Left colon (tissue), 2 donors: ENCODE data around the gene TMTC4. TPM values are rescaled to one million over a fixed set of nuclear protein-coding genes. Genes with fewer than 3 reads are reported as not detected.

Experiments used
- ATAC-seq: fragments of 200-7000 bp; cut with Tn5 transposase; one replicate; pipeline ENCODE4 v1.9.1; 2020; ENCODE audit warnings: mild to moderate bottlenecking, moderate library complexity
- DNase-seq, 2 donors: peaks; one replicate each; pipeline ENCODE4 v3.0.0-alpha.2; 2020
- intact Hi-C, 2 donors: fragments of 100-400 bp; cut with DNase I in 1 of 2; cut with micrococcal nuclease in 1 of 2; formaldehyde crosslinking; loops; one replicate each; pipeline versions ENCODE4 v1.11.2 to v1.14.0; 2022; cut with DNase I, micrococcal nuclease
- total RNA-seq, 2 donors: library from RNA; stranded (reverse); fragmentation: NEBNext Ultra II Directional; extraction: Animal tissue kit (Norgen Biotek cat#: 25700); gene quantifications; one replicate each; pipeline ENCODE4 v1.2.1, GENCODE V29; 2021
- donor health status: DM: no; HTN: no; CAD: no.
- donor health status: DM: yes; HTN: yes; CAD: no.

Gene TMTC4
- total RNA-seq, 2 donors from 2014 or later, result 15.9 to 26.1 TPM

GRCh38 chr13:100671389-100672182 is 3.0 kb downstream of the TMTC4 start:
- intact Hi-C loops, result no loop called here
- ATAC-seq (no peak), DNase-seq (no peak)

GRCh38 chr13:100668408-100668807 is 6.2 kb downstream of the TMTC4 start:
- no peak for ATAC-seq
- intact Hi-C loops, result no loop called here
- DNase-seq, result no peak

- ATAC-seq (no peak), DNase-seq (no peak)
- intact Hi-C loops, result no loop called here
Observed at GRCh38 chr13:100667894-100668293, 6.7 kb downstream of the TMTC4 start.

GRCh38 chr13:100666124-100666523 is 8.5 kb downstream of the TMTC4 start:
- no peak for DNase-seq
- no peak for ATAC-seq
- intact Hi-C loops, result no loop called here

- no peak for ATAC-seq
- intact Hi-C loops, result no loop called here
- DNase-seq, result no peak
Observed at GRCh38 chr13:100665403-100665802, 9.2 kb downstream of the TMTC4 start.

- DNase-seq (no peak), ATAC-seq (no peak)
- intact Hi-C loops, result no loop called here
Observed at GRCh38 chr13:100664171-100664900, 10.3 kb downstream of the TMTC4 start.

- intact Hi-C loops, result no loop called here
- DNase-seq (no peak), ATAC-seq (no peak)
Observed at GRCh38 chr13:100662468-100663211, 12.0 kb downstream of the TMTC4 start.

GRCh38 chr13:100660761-100661160 is 13.8 kb downstream of the TMTC4 start:
- intact Hi-C loops, result no loop called here
- ATAC-seq, result no peak
- DNase-seq, result no peak

GRCh38 chr13:100659578-100659977 is 15.0 kb downstream of the TMTC4 start:
- intact Hi-C loops, result no loop called here
- no peak for ATAC-seq
- no peak for DNase-seq

GRCh38 chr13:100658363-100658762 is 16.2 kb downstream of the TMTC4 start:
- intact Hi-C loops, result no loop called here
- no peak for DNase-seq
- ATAC-seq, result no peak

GRCh38 chr13:100657881-100658315 is 16.7 kb downstream of the TMTC4 start:
- DNase-seq (no peak), ATAC-seq (no peak)
- intact Hi-C loops, result no loop called here

- no peak for DNase-seq
- no peak for ATAC-seq
- intact Hi-C loops, result no loop called here
Observed at GRCh38 chr13:100652510-100652909, 22.1 kb downstream of the TMTC4 start.

GRCh38 chr13:100650326-100650725 is 24.3 kb downstream of the TMTC4 start:
- ATAC-seq (no peak), DNase-seq (no peak)
- intact Hi-C loops, result no loop called here

GRCh38 chr13:100648354-100648753 is 26.2 kb downstream of the TMTC4 start:
- ATAC-seq, result no peak
- intact Hi-C loops, result no loop called here

GRCh38 chr13:100646871-100647270 is 27.7 kb downstream of the TMTC4 start:
- ATAC-seq, result no peak
- intact Hi-C loops, result no loop called here
- no peak for DNase-seq

More at GRCh38 chr13:100648354-100648753, 26.2 kb downstream of the TMTC4 start:
- DNase-seq, result no peak

GRCh38 chr13:100646030-100646673 is 28.4 kb downstream of the TMTC4 start:
- DNase-seq, result no peak
- intact Hi-C loops, result no loop called here
- ATAC-seq, result no peak

- intact Hi-C loops, result no loop called here
- no peak for DNase-seq
- ATAC-seq, result no peak
Observed at GRCh38 chr13:100645382-100645781, 29.2 kb downstream of the TMTC4 start.

- intact Hi-C loops, result loop anchor here in 1 of 2 donors (5.0 kb wide), 1 partner anchor 63 kb away; no protein-coding TSS in a partner anchor
- no peak for ATAC-seq
- DNase-seq, result no peak
Observed at GRCh38 chr13:100644371-100644770, 30.2 kb downstream of the TMTC4 start.

GRCh38 chr13:100637796-100638195 is 36.8 kb downstream of the TMTC4 start:
- no peak for ATAC-seq
- intact Hi-C loops, result no loop called here

More at GRCh38 chr13:100637796-100638195, 36.8 kb downstream of the TMTC4 start:
- no peak for DNase-seq
